C4-2B (cell line): ENCODE measurements around the gene BTRC.

ENCODE experiments used
- ZFX ChIP-seq: fragments of 450-650 bp; IDR thresholded peaks from 2 replicates; pipeline ENCODE4 v1.6.1; 2017
- TF ChIP-seq, protein P1 (sequence below): fragments of 450-650 bp; conservative IDR thresholded peaks from 2 replicates; pipeline ENCODE4 v1.5.1; 2017; ENCODE audit warnings: mild to moderate bottlenecking

DNA sequence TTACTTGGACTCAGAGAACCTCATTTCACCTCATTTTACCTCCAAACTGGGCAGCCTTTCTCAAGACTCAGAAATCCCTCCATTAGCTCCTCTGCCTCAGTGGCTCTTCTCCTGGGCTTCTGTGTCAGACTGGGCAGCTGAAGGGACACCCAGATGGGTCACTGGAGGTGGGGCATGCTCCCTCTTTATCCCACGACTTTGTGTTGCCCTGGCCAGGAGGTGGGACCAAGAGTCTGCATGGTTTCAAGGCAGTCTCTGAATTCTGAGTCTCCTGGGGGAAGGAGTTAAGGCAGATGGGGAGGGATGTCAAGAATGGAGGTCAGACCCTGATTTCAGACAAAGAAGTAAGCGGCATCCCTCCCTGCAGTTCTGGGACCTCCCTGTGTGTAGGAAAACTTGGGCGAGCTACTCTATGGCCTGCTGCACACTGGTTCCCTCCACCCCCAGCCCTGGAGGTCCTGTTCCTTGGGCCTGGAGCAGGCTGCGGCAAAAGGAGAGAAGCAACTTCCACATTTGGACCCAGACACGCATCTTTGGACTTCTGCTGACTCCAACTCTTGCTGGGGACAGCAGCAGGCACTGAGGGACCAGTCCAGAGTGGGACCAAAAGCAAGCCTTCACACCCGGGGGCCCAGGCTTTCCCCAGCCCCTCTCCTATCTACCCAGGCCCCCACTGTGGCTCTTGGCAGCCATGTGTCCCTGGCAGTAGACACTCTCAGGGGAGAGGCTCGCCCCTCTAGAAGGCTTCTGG is 223.3 kb downstream of the BTRC start:
- TF ChIP-seq, protein P1, sequence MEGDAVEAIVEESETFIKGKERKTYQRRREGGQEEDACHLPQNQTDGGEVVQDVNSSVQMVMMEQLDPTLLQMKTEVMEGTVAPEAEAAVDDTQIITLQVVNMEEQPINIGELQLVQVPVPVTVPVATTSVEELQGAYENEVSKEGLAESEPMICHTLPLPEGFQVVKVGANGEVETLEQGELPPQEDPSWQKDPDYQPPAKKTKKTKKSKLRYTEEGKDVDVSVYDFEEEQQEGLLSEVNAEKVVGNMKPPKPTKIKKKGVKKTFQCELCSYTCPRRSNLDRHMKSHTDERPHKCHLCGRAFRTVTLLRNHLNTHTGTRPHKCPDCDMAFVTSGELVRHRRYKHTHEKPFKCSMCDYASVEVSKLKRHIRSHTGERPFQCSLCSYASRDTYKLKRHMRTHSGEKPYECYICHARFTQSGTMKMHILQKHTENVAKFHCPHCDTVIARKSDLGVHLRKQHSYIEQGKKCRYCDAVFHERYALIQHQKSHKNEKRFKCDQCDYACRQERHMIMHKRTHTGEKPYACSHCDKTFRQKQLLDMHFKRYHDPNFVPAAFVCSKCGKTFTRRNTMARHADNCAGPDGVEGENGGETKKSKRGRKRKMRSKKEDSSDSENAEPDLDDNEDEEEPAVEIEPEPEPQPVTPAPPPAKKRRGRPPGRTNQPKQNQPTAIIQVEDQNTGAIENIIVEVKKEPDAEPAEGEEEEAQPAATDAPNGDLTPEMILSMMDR: no peak
- no peak for TF ChIP-seq ZFX
